ENCODE measurements around the gene EPHA6. TPM values are rescaled to one million over a fixed set of nuclear protein-coding genes. Genes with fewer than 3 reads are reported as not detected.
"Not testable (repeated sequence)": the region's sequence is repeated elsewhere in the genome, so short reads cannot be mapped to it uniquely, and the experiment has no call there.

Gene EPHA6
- total RNA-seq, 2 donors from 2014 or later = 0.52 to 2.0 TPM

GRCh38 chr3:96966181-96966929 is 152.0 kb downstream of the EPHA6 start:
- Histone ChIP-seq H3K27ac (no peak overlapping the region), H3K4me1 (no peaks in the 10 kb centered on the region), H3K27me3 (no peaks in the 10 kb centered on the region), H3K36me3 (replicated peaks in 1 of 2; ENCODE audit: insufficient read depth in 1 of 2, low read depth in 2 of 2) (no peaks in the 10 kb centered on the region), H3K4me3 (no peak overlapping the region), H3K9me3 (no peaks in the 10 kb centered on the region)
- intact Hi-C loops (cut with DNase I) = no loop called here
- 80 to 81% methylated on average over 6 of the region's 6 CpGs for WGBS, 2 donors
- DNase-seq (no peak), ATAC-seq (no peak)
- TF ChIP-seq POLR2A (IDR thresholded peaks at IDR 0.05) = no peak
- TF ChIP-seq CTCF (IDR thresholded peaks at IDR 0.05) = no peak

GRCh38 chr3:96970211-96970610 is 155.8 kb downstream of the EPHA6 start:
- H3K4me3 ChIP-seq = no peak overlapping the region
- H3K27ac ChIP-seq = no peak overlapping the region
- TF ChIP-seq CTCF (IDR thresholded peaks at IDR 0.05) (no peak), POLR2A (IDR thresholded peaks at IDR 0.05) (no peak)
- no peaks in the 10 kb centered on the region for H3K27me3 ChIP-seq
- H3K9me3 ChIP-seq = no peaks in the 10 kb centered on the region
- 64 to 65% methylated on average over 2 of the region's 2 CpGs for WGBS, 2 donors
- intact Hi-C loops (cut with DNase I) = no loop called here
- H3K4me1 ChIP-seq = no peaks in the 10 kb centered on the region
- no peaks in the 10 kb centered on the region for H3K36me3 ChIP-seq (replicated peaks in 1 of 2; ENCODE audit: insufficient read depth in 1 of 2, low read depth in 2 of 2)
- DNase-seq (no peak), ATAC-seq (no peak)

GRCh38 chr3:96977671-96978070 is 163.3 kb downstream of the EPHA6 start:
- no peak for ATAC-seq
- Histone ChIP-seq H3K9me3 (no peaks in the 10 kb centered on the region), H3K27ac (no peak overlapping the region), H3K27me3 (no peaks in the 10 kb centered on the region), H3K36me3 (replicated peaks in 1 of 2; ENCODE audit: insufficient read depth in 1 of 2, low read depth in 2 of 2) (no peaks in the 10 kb centered on the region), H3K4me1 (no peaks in the 10 kb centered on the region), H3K4me3 (no peak overlapping the region)
- DNase-seq = no peak
- TF ChIP-seq CTCF (IDR thresholded peaks at IDR 0.05) (no peak), POLR2A (IDR thresholded peaks at IDR 0.05) (no peak)
- intact Hi-C loops (cut with DNase I) = no loop called here

GRCh38 chr3:96983716-96984115 is 169.3 kb downstream of the EPHA6 start:
- DNase-seq; H3K36me3 ChIP-seq (replicated peaks in 1 of 2; ENCODE audit: insufficient read depth in 1 of 2, low read depth in 2 of 2); ATAC-seq; H3K4me1 ChIP-seq; H3K27me3 ChIP-seq; H3K9me3 ChIP-seq; H3K27ac ChIP-seq; intact Hi-C loops (cut with DNase I); H3K4me3 ChIP-seq: not testable (repeated sequence)
- WGBS, 2 donors = 82 to 86% methylated on average over 7 of the region's 7 CpGs

- Histone ChIP-seq H3K27ac (no peak overlapping the region), H3K36me3 (replicated peaks in 1 of 2; ENCODE audit: insufficient read depth in 1 of 2, low read depth in 2 of 2) (no peaks in the 10 kb centered on the region), H3K27me3 (no peaks in the 10 kb centered on the region), H3K4me1 (no peaks in the 10 kb centered on the region), H3K9me3 (peaks cover 0 to 9% (median 0%) of the 10 kb centered on the region in 3 donors), H3K4me3 (no peak overlapping the region)
- no peak for DNase-seq
- no peak for ATAC-seq
- intact Hi-C loops (cut with DNase I) = no loop called here
- TF ChIP-seq CTCF (IDR thresholded peaks at IDR 0.05) = no peak
- TF ChIP-seq POLR2A (IDR thresholded peaks at IDR 0.05) = no peak
- WGBS, 2 donors = 83 to 96% methylated on average over 1 of the region's 1 CpG
Measured at GRCh38 chr3:96986241-96986640, 171.8 kb downstream of the EPHA6 start.
